Right lobe of liver (tissue), 4 donors: ENCODE results near the gene SPHK1.

Source experiments
- POLR2A ChIP-seq: fragments of 450-650 bp; IDR thresholded peaks from one replicate; pipeline ENCODE4 v1.6.1; 2017; ENCODE audit warnings: antibody characterized with exemption, mild to moderate bottlenecking
- TF ChIP-seq, protein P1 (sequence below), 4 donors: fragments of 200-600 bp in 3 of 4; fragments of 450-650 bp in 1 of 4; IDR thresholded peaks; one replicate each; pipeline versions ENCODE4 v1.5.1 to v1.8.0; 2016 to 2022; ENCODE audit warnings: antibody characterized with exemption in 4 of 4, mild to moderate bottlenecking in 2 of 4
- donor health status: DM: no; HTN: no; CAD: no.
- donor health status: DM: no; HTN: no; CAD: no.
- donor health status: DM: no; HTN: yes; CAD: no.

GRCh38 chr17:76382803-76383545 is 1.4 kb upstream of the SPHK1 start:
- TF ChIP-seq, protein P1, sequence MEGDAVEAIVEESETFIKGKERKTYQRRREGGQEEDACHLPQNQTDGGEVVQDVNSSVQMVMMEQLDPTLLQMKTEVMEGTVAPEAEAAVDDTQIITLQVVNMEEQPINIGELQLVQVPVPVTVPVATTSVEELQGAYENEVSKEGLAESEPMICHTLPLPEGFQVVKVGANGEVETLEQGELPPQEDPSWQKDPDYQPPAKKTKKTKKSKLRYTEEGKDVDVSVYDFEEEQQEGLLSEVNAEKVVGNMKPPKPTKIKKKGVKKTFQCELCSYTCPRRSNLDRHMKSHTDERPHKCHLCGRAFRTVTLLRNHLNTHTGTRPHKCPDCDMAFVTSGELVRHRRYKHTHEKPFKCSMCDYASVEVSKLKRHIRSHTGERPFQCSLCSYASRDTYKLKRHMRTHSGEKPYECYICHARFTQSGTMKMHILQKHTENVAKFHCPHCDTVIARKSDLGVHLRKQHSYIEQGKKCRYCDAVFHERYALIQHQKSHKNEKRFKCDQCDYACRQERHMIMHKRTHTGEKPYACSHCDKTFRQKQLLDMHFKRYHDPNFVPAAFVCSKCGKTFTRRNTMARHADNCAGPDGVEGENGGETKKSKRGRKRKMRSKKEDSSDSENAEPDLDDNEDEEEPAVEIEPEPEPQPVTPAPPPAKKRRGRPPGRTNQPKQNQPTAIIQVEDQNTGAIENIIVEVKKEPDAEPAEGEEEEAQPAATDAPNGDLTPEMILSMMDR (IDR thresholded peaks at IDR 0.05) = no peak
- no peak for TF ChIP-seq POLR2A
